ENCODE measurements around the gene MARK2.
"Not testable (repeated sequence)": the region's sequence is repeated elsewhere in the genome, so short reads cannot be mapped to it uniquely, and the experiment has no call there.

Gene MARK2

DNA sequence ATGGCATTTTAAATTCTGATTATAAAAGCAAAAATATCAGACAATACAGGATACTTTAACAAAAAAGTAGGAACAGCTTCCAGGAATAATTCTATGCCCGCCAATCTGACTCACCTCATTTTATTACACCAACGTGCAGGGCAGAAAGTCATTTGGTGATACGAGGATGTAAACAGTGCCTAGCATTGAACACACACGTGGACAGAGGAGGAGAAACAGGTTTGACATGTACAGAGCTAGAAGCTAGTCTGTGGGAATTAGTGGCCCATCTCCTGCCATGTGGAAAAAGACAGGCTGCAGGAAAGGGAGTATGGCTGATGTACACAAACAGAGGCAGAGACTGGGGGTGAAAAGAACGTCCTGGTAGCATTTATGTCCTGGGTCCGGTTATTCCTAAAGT, 34.7 kb upstream of the MARK2 start:
- DNase-seq (ENCODE audit: low spot score), result no peak
- TF ChIP-seq, protein P1, sequence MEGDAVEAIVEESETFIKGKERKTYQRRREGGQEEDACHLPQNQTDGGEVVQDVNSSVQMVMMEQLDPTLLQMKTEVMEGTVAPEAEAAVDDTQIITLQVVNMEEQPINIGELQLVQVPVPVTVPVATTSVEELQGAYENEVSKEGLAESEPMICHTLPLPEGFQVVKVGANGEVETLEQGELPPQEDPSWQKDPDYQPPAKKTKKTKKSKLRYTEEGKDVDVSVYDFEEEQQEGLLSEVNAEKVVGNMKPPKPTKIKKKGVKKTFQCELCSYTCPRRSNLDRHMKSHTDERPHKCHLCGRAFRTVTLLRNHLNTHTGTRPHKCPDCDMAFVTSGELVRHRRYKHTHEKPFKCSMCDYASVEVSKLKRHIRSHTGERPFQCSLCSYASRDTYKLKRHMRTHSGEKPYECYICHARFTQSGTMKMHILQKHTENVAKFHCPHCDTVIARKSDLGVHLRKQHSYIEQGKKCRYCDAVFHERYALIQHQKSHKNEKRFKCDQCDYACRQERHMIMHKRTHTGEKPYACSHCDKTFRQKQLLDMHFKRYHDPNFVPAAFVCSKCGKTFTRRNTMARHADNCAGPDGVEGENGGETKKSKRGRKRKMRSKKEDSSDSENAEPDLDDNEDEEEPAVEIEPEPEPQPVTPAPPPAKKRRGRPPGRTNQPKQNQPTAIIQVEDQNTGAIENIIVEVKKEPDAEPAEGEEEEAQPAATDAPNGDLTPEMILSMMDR (IDR thresholded peaks at IDR 0.05; ENCODE audit: borderline replicate concordance, control extremely low read depth, extremely low read depth, insufficient read depth, missing control alignments), result no peak
- in situ Hi-C loops (cut with MboI; ENCODE audit: low sequenced_read_pairs, unreplicated experiment), result no loop called here

DNA sequence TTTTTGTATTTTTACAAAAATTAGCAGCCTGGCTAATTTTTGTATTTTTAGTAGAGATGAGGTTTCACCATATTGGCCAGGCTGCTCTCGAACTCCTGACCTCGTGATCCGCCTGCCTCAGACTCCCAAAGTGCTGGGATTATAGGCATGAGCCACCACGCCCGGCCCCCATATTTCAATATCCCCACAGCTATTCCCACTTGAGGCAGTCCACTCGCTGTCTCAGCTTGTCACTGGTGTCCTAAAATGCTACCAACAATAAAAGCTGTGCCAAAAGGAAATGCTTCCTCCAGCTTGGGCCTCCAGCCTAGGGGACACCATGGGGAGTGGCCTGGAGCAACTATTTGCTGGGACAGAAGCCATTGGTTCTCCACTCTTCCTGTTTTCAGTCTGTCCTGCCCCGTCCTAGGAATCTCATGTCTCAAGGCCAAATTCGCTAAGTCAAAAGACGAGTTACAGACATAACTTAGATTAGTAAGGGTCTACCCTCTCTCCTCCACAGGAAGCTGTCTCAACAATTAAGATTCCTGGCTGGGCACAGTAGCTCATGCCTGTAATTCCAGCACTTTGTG, 33.0 kb upstream of the MARK2 start:
- DNase-seq (ENCODE audit: low spot score), result no peak
- in situ Hi-C loops (cut with MboI; ENCODE audit: low sequenced_read_pairs, unreplicated experiment), result no loop called here
- TF ChIP-seq, protein P1 (IDR thresholded peaks at IDR 0.05; ENCODE audit: borderline replicate concordance, control extremely low read depth, extremely low read depth, insufficient read depth, missing control alignments), result no peak

DNA sequence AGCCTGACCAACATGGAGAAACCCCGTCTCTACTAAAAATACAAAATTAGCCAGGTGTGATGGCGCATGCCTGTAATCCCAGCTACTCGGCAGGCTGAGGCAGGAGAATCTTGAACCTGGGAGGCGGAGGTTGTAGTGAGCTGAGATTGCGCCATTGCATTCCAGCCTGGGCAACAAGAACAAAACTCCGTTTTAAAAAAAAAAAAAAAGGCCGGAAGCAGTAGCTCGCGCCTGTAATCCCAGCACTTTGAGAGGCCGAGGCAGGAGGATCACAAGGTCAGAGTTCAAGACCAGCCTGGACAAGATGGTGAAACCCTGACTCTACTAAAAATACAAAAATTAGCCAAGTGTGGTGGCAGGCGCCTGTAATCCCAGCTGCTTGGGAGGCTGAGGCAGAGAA, 28.5 kb upstream of the MARK2 start:
- in situ Hi-C loops (cut with MboI; ENCODE audit: low sequenced_read_pairs, unreplicated experiment); DNase-seq (ENCODE audit: low spot score): not testable (repeated sequence)

DNA sequence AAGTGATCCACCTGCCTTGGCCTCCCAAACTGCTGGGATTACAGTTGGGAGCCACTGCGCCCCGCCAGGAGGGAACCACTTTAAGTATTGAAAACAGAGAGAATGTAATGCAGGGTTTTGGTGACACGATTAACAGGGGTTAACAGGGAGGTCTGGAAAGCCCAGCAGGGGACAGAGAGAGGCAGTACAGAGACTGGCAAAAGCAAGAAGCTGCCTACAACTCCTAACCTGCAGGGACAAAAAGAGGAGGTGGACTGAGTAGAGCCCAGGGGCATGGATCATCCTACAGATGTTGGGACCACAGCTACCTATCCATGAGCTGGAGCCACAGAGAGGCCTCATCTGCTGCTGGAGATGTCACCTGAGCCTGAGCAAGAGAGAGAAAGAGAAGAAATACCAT, 27.4 kb upstream of the MARK2 start:
- no peak for DNase-seq (ENCODE audit: low spot score)
- TF ChIP-seq, protein P1 (IDR thresholded peaks at IDR 0.05; ENCODE audit: borderline replicate concordance, control extremely low read depth, extremely low read depth, insufficient read depth, missing control alignments), result no peak
- in situ Hi-C loops (cut with MboI; ENCODE audit: low sequenced_read_pairs, unreplicated experiment), result no loop called here

DNA sequence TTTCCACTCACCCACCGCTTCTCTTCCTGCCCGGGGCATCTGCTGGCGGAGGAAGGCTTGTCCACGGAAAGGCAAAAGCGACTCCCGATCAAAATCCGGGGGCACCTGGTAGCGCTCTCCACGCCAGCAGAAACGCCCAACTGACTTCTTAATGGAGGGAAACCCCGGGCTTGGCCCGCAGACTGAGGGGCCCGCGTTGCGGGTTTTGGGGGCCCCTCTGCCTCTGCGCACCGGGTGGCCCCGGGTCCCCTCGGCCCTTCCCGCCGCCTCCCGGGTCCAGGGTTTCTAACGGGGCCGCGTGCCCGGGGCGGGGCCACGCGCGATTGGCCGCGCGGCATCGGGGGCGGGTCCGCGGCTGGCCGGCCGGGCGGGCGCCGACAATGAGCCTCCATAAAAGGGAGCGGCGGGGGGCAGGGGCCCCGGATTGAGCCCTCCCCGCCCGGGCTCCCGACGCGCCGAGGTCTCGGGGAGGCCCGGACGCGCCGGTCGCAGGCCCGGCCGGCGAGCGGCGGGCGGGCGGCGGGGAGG, 25.8 kb upstream of the MARK2 start, which contains the start of gene SPINDOC:
Gene SPINDOC, plus strand, starts transcription at position 422 of the 528 bp plus-strand sequence. CDS start 231 bp downstream, outside the sequence.
- DNase-seq (ENCODE audit: low spot score), result peak; percentile 97
- TF ChIP-seq, protein P1 (IDR thresholded peaks at IDR 0.05; ENCODE audit: borderline replicate concordance, control extremely low read depth, extremely low read depth, insufficient read depth, missing control alignments), result no peak
- in situ Hi-C loops (cut with MboI; ENCODE audit: low sequenced_read_pairs, unreplicated experiment), result no loop called here

DNA sequence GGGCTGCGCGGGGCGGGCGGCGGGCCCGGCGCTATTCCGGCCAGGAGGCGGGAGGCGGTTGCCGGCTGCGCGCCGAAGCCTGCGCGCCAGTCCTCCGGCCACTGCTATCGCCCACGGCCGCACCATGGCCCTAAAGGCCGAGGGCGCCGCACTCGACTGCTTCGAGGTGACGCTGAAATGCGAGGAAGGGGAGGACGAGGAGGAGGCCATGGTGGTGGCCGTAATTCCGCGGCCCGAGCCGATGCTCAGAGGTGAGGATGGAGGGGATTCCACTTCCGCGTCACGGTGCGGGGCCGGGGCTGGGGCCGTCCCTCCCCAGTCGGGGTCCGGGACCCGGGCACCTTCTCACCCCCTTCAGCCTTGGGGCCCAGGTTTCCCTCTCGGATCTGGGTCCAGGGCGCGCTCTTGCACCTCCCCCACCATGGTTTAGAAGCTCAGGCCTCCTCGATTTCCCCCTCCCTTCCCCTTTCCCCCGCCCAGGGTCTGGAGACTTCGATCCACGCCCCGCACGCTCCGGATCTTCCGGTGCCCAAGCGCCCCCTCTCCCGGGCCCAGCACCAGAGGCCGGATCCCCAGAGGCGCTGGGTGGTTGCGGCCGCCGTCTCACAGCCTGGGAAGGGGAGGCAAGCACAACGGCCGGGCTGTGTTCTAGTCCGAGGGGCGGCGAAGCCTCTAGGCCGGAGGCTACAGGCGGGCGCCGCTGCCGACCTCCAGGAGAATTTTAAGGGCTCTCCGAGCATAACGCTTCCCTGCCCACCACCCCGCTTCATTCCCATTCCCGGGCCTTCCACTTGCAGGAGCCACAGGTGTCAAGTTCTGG, 25.1 kb upstream of the MARK2 start:
- TF ChIP-seq, protein P1 (IDR thresholded peaks at IDR 0.05; ENCODE audit: borderline replicate concordance, control extremely low read depth, extremely low read depth, insufficient read depth, missing control alignments), result no peak
- DNase-seq (ENCODE audit: low spot score), result peak; percentile 71
- in situ Hi-C loops (cut with MboI; ENCODE audit: low sequenced_read_pairs, unreplicated experiment), result no loop called here

DNA sequence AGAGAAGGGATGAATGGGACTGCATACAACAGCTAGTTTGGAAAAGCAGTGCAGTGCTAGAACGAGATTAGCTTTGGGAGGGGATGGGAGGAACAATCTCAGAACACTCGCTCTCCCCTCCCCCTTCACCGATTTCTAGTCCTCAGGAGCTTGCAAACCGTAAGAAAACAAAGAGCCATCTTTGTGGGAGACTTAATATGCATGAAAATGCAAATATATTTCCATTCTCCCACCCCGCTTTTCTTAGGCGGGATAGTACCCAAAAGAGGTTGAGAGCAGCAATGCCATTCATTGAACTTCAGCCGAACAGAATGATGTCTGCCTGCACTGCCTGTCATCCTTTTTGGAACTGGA, 24.6 kb upstream of the MARK2 start:
- in situ Hi-C loops (cut with MboI; ENCODE audit: low sequenced_read_pairs, unreplicated experiment), result no loop called here
- TF ChIP-seq, protein P1 (IDR thresholded peaks at IDR 0.05; ENCODE audit: borderline replicate concordance, control extremely low read depth, extremely low read depth, insufficient read depth, missing control alignments), result no peak
- DNase-seq (ENCODE audit: low spot score), result no peak
